Sigmoid colon (tissue), 4 donors: ENCODE results near the gene RAB1B.

Source experiments
- POLR2A ChIP-seq, 2 donors: fragments of 450-650 bp; IDR thresholded peaks; one replicate each; pipeline ENCODE4 v1.6.1; 2016; ENCODE audit warnings: antibody characterized with exemption in 2 of 2, mild to moderate bottlenecking in 2 of 2, moderate library complexity in 2 of 2
- POLR2AphosphoS5 ChIP-seq, 4 donors: sonication (generic); formaldehyde crosslinking; IDR thresholded peaks; one replicate each; pipeline ENCODE4 v1.6.1; 2017; ENCODE audit warnings: antibody characterized with exemption in 4 of 4
- TF ChIP-seq, protein P1 (sequence below), 4 experiments: fragments of 450-650 bp in 3 of 4; fragments of 200-600 bp in 1 of 4; IDR thresholded peaks; one replicate each; pipeline ENCODE4 v1.5.1; 2016 to 2019; ENCODE audit warnings: antibody characterized with exemption in 4 of 4, mild to moderate bottlenecking in 3 of 4, moderate library complexity in 2 of 4

DNA sequence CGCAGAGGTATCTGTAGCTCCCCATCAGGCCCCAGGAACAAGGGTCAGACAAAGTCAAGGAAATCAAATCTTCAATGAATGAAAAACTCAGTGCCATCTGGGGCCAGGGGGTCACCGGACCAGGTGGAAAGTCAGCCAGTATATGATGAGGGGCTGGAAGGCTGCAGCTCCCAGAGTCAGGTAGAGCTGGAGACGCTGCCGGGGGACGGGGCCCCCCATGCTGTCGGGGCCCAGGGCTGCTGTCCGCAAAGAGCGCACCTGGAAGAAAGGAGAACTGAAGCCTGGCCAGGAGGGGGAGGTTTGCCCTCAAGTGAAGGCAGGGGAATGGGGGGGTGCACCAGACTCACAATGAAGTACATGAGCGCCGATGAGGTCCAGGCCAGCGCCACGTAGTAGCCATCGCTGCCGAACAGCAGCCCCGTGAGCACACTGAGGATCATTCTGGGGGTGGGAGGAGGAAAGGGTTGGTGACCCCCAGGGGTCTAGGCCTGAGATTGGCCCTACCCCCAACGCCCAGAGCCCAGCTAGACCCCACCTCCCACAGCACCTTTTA lies 16.2 kb downstream of the RAB1B start:
- TF ChIP-seq, protein P1, sequence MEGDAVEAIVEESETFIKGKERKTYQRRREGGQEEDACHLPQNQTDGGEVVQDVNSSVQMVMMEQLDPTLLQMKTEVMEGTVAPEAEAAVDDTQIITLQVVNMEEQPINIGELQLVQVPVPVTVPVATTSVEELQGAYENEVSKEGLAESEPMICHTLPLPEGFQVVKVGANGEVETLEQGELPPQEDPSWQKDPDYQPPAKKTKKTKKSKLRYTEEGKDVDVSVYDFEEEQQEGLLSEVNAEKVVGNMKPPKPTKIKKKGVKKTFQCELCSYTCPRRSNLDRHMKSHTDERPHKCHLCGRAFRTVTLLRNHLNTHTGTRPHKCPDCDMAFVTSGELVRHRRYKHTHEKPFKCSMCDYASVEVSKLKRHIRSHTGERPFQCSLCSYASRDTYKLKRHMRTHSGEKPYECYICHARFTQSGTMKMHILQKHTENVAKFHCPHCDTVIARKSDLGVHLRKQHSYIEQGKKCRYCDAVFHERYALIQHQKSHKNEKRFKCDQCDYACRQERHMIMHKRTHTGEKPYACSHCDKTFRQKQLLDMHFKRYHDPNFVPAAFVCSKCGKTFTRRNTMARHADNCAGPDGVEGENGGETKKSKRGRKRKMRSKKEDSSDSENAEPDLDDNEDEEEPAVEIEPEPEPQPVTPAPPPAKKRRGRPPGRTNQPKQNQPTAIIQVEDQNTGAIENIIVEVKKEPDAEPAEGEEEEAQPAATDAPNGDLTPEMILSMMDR (IDR thresholded peaks at IDR 0.05): no peak
- TF ChIP-seq POLR2A (IDR thresholded peaks at IDR 0.05) (no peak), POLR2AphosphoS5 (IDR thresholded peaks at IDR 0.05) (no peak)
